D721Med (cell line): ENCODE results near the gene HECW1.

Experiments used
- DNase-seq: peaks from one replicate; pipeline ENCODE4 v3.0.0; 2011; ENCODE audit warnings: low spot score; ENCODE audit not compliant: insufficient read length
- FAIRE-seq: peaks from 2 replicates; lab custom pipeline; 2011; peaks lifted over from hg19 to GRCh38; lab: Jason Lieb, UNC
- CTCF ChIP-seq: IDR thresholded peaks from 2 replicates; pipeline ENCODE4 v1.5.1; 2012; ENCODE audit warnings: mild to moderate bottlenecking, control low read depth; ENCODE audit not compliant: insufficient read depth; ENCODE audit errors: missing control alignments

The HECW1 gene

DNA sequence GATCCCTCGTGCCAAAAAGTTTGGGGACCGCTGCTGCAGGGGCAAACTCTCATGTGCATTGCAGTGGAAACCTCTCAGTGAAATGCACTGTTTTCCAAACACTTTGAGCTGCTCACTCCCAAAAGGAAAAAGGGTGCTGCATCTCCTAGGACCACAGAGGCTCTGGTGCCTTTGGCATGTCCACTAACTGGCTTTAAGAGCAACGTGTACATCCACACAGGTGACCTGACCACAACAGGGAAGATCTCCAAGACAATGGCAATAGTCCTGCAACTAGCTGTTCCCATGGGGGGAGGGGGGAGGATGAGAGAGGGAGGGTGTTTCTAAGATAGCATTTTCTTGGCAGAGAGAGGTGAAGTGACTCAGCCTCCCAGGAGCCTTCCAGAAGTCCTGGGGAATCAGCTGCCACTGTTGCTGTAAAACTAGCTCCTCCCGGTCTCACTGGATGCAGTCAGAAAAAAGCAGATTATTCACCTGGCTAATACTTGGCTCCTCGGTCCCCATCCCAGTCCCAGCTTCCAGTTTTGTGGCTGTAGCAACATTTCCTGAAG is 181.7 kb downstream of the HECW1 start:
- FAIRE-seq (no peak), DNase-seq (no peak)
- TF ChIP-seq CTCF, result no peak

DNA sequence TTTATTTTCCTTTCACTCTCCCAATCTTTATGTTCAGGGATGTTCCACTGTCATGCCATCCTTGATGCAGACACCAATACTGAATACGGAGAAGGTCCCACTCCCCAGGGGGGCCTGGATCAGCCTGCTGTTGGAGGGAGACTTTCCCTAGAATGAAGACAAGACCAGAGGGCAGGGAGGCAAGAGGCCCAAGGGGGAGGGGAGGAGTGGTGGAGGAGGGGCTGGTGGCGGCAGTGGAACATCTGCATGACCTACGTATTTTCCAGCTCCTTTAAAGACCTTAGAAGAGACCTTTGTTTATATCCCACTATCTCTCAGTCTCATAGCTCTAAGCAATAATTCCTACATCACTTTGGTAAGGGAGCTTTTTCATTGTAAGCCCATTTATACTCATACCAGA is 183.0 kb downstream of the HECW1 start:
- no peak for DNase-seq
- no peak for TF ChIP-seq CTCF
- FAIRE-seq, result no peak

GRCh38 chr7:43296306-43296705 is 183.9 kb downstream of the HECW1 start:
- no peak for DNase-seq
- no peak for FAIRE-seq
- no peak for TF ChIP-seq CTCF

- no peak for TF ChIP-seq CTCF
- FAIRE-seq, result no peak
- no peak for DNase-seq
Observed at GRCh38 chr7:43298617-43299016, 186.2 kb downstream of the HECW1 start.

GRCh38 chr7:43300121-43300520 is 187.7 kb downstream of the HECW1 start:
- TF ChIP-seq CTCF, result no peak
- FAIRE-seq (no peak), DNase-seq (no peak)

GRCh38 chr7:43302211-43302711 is 189.8 kb downstream of the HECW1 start:
- no peak for TF ChIP-seq CTCF
- DNase-seq (no peak), FAIRE-seq (no peak)

GRCh38 chr7:43302773-43303460 is 190.5 kb downstream of the HECW1 start:
- no peak for TF ChIP-seq CTCF
- no peak for DNase-seq
- FAIRE-seq, result no peak
